ENCODE results near the gene PCLO.
"Not testable (repeated sequence)": the region's sequence is repeated elsewhere in the genome, so short reads cannot be mapped to it uniquely, and the experiment has no call there.

Gene PCLO

GRCh38 chr7:82726038-82726800 lies 436.5 kb downstream of the PCLO start:
- no peak for DNase-seq

GRCh38 chr7:82723411-82723810 lies 439.3 kb downstream of the PCLO start:
- DNase-seq = no peak

- no peak for DNase-seq
Observed at GRCh38 chr7:82722946-82723345, 439.7 kb downstream of the PCLO start.

- no peak for DNase-seq
Observed at GRCh38 chr7:82715344-82715743, 447.3 kb downstream of the PCLO start.

- no peak for DNase-seq
Observed at GRCh38 chr7:82714883-82715282, 447.8 kb downstream of the PCLO start.

GRCh38 chr7:82713506-82713905 lies 449.2 kb downstream of the PCLO start:
- DNase-seq = no peak

GRCh38 chr7:82706344-82706743 lies 456.3 kb downstream of the PCLO start:
- DNase-seq = not testable (repeated sequence)

- DNase-seq = no peak
Observed at GRCh38 chr7:82705517-82706260, 457.0 kb downstream of the PCLO start.

- DNase-seq = no peak
Observed at GRCh38 chr7:82704121-82704520, 458.6 kb downstream of the PCLO start.

Data from activated CD4-positive, alpha-beta T cell treated with anti-CD3 and anti-CD28 coated beads, Interleukin-2, Interleukin-6, amounts not matched to agents 100 ng/mL and 50 ng/mL, durations not matched to agents 16 hours and 8 hours (primary cell).